IPS-15b (cell line): ENCODE data around the gene CEP20.

Source experiments
- H3K27me3 ChIP-seq: one replicate; pipeline ENCODE4 v1.6.1; 2013; ENCODE audit warnings: low read length; ENCODE audit not compliant: control insufficient read depth, insufficient read depth
- H3K36me3 ChIP-seq: one replicate; pipeline ENCODE4 v1.6.1; 2013; ENCODE audit warnings: low read length; ENCODE audit not compliant: control insufficient read depth, insufficient read depth
- H3K4me1 ChIP-seq: one replicate; pipeline ENCODE4 v1.6.1; 2013; ENCODE audit warnings: mild to moderate bottlenecking, low read length; ENCODE audit not compliant: control insufficient read depth, insufficient read depth
- H3K4me3 ChIP-seq: one replicate; pipeline ENCODE4 v1.5.1; 2013; ENCODE audit warnings: low read depth, low read length
- H3K9ac ChIP-seq: one replicate; pipeline ENCODE4 v1.6.1; 2013; ENCODE audit warnings: low read depth, mild to moderate bottlenecking, low read length
- H3K9me3 ChIP-seq: one replicate; pipeline ENCODE4 v1.6.1; 2013; ENCODE audit warnings: mild to moderate bottlenecking, low read length; ENCODE audit not compliant: control insufficient read depth, insufficient read depth

CEP20 gene

GRCh38 chr16:15915555-15916081 lies 27.2 kb upstream of the CEP20 start:
- Histone ChIP-seq H3K4me1 (no peaks in the 10 kb centered on the region), H3K9me3 (no peaks in the 10 kb centered on the region), H3K36me3 (no peaks in the 10 kb centered on the region), H3K4me3 (no peak overlapping the region), H3K27me3 (no peaks in the 10 kb centered on the region), H3K9ac (no peak overlapping the region)

- no peak overlapping the region for H3K9ac ChIP-seq
- H3K9me3 ChIP-seq, result no peaks in the 10 kb centered on the region
- H3K4me1 ChIP-seq, result no peaks in the 10 kb centered on the region
- no peak overlapping the region for H3K4me3 ChIP-seq
- no peaks in the 10 kb centered on the region for H3K36me3 ChIP-seq
- no peaks in the 10 kb centered on the region for H3K27me3 ChIP-seq
Measured at GRCh38 chr16:15913046-15913698, 24.8 kb upstream of the CEP20 start.

GRCh38 chr16:15911198-15911597 lies 22.8 kb upstream of the CEP20 start:
- no peaks in the 10 kb centered on the region for H3K36me3 ChIP-seq
- H3K27me3 ChIP-seq, result no peaks in the 10 kb centered on the region
- no peak overlapping the region for H3K4me3 ChIP-seq
- H3K4me1 ChIP-seq, result no peaks in the 10 kb centered on the region
- no peak overlapping the region for H3K9ac ChIP-seq
- no peaks in the 10 kb centered on the region for H3K9me3 ChIP-seq

- no peak overlapping the region for H3K4me3 ChIP-seq
- H3K27me3 ChIP-seq, result no peaks in the 10 kb centered on the region
- H3K9me3 ChIP-seq, result no peaks in the 10 kb centered on the region
- H3K9ac ChIP-seq, result no peak overlapping the region
- no peaks in the 10 kb centered on the region for H3K36me3 ChIP-seq
- no peaks in the 10 kb centered on the region for H3K4me1 ChIP-seq
Measured at GRCh38 chr16:15907863-15908478, 19.6 kb upstream of the CEP20 start.

DNA sequence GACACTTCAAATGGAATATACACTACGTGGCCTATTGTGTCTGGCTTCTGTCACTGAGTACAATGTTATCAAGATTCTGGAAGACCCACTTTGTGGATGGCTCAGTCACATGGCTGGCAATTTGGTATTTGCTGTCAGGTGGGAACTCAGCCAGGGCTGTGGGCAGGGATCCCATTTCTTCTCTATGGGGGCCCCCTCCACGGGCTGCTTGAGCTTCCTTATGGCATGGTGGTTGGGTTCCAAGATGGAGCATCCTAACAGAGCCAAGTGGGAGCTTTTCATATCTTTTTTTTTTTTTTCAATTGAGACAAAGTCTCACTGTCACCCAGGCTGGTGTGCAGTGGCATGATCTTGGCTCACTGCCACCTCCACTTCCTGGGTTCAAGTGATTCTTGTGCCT lies 18.0 kb upstream of the CEP20 start:
- Histone ChIP-seq H3K4me1 (no peaks in the 10 kb centered on the region), H3K4me3 (no peak overlapping the region), H3K9ac (no peak overlapping the region), H3K27me3 (no peaks in the 10 kb centered on the region), H3K9me3 (no peaks in the 10 kb centered on the region), H3K36me3 (no peaks in the 10 kb centered on the region)

DNA sequence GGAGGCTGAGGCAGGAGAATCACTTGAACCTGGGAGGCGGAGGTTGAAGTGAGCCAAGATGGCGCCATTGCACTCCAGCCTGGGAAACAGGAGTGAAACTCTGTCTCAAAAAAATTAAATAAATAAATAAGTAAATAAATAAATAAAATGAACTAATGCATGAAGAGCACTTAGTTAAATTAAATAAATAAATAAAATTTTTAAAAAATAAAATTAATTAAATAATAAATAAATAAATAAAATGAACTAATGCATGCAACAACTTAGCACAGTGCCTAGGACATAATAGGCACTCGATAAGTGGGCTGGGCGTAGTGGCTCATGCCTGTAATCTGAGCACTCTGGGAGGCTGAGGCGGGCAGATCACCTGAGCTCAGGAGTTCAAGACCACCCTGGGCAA lies 15.6 kb upstream of the CEP20 start:
- Histone ChIP-seq H3K4me3 (no peak overlapping the region), H3K9ac (no peak overlapping the region), H3K36me3 (no peaks in the 10 kb centered on the region), H3K27me3 (no peaks in the 10 kb centered on the region), H3K4me1 (no peaks in the 10 kb centered on the region), H3K9me3 (no peaks in the 10 kb centered on the region)

- Histone ChIP-seq H3K4me3 (no peak overlapping the region), H3K9me3 (no peaks in the 10 kb centered on the region), H3K4me1 (no peaks in the 10 kb centered on the region), H3K27me3 (no peaks in the 10 kb centered on the region), H3K9ac (no peak overlapping the region), H3K36me3 (no peaks in the 10 kb centered on the region)
Measured at GRCh38 chr16:15900901-15901500, 12.6 kb upstream of the CEP20 start.

GRCh38 chr16:15900357-15900756 lies 12.0 kb upstream of the CEP20 start:
- no peaks in the 10 kb centered on the region for H3K4me1 ChIP-seq
- no peak overlapping the region for H3K9ac ChIP-seq
- no peaks in the 10 kb centered on the region for H3K36me3 ChIP-seq
- H3K4me3 ChIP-seq, result no peak overlapping the region
- H3K9me3 ChIP-seq, result no peaks in the 10 kb centered on the region
- no peaks in the 10 kb centered on the region for H3K27me3 ChIP-seq

DNA sequence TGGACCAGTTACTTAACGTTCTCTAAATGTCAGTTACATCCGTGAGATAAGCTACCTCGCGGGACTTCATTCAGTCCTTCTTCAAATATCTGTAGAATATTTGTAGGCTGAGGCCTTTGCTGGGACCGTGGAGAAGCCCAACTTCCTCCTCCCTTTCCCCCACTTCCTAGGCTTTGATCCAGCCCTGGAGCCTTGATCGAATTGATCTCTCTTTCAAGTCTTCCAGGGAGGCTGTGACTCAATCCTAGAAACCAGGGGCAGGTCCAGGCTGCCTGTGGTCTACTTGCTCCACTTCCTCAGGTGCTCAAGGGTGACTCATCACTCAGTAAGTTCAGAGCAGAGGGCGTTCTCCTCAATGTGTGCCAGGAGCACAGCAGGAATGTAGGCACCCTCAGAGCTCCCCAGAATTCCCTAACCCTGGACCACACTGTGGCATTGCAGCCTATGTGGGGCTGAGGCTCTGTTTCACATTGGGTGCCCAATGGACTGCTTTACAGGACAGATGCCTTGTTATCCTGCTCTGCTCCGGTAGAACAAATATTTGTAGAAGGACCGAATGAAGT lies 11.2 kb upstream of the CEP20 start:
- H3K4me1 ChIP-seq, result no peaks in the 10 kb centered on the region
- H3K4me3 ChIP-seq, result no peak overlapping the region
- no peaks in the 10 kb centered on the region for H3K27me3 ChIP-seq
- H3K9ac ChIP-seq, result no peak overlapping the region
- no peaks in the 10 kb centered on the region for H3K9me3 ChIP-seq
- H3K36me3 ChIP-seq, result no peaks in the 10 kb centered on the region

DNA sequence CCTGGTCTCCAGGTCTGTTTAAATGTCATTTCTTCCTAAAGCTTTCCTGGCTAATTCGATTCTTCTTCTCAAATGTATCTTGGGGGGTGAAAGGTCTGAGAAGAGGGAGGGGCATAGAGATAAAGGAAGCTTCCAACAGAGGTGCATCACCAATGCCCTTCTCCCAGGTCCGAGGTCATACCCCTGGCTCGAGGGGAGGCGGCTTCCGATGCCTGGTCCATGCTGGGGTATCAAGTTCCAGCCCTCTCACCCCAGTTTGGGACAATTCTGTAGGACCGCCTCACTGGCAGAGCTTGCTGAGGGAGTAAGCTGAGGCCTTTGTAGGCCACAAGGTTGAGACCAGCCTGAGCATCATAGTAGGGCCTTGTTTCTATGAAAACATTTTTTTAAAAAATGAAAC lies 10.3 kb upstream of the CEP20 start:
- Histone ChIP-seq H3K4me3 (no peak overlapping the region), H3K36me3 (no peaks in the 10 kb centered on the region), H3K9ac (no peak overlapping the region), H3K4me1 (no peaks in the 10 kb centered on the region), H3K9me3 (no peaks in the 10 kb centered on the region), H3K27me3 (no peaks in the 10 kb centered on the region)

DNA sequence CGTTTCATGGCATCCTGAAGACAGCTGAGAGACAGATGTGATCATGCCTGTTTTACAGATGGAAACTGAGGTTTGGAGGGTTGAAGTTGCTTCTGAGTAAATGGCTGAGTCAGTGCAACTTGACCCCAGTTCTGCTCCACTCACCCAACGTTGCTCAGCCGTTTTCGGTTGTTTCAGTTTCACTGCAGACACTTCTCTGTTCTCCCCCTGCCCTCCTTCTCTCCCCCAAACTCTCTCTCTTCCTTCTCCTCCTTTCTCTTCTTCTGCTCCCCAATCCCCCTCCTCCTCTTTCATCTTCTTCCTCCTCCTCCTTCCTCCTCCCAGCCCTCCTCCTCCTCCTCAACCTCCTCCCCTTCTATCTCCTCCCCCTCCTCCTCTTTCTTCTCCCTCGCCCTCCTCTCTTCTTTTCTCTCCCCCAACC lies 9.4 kb upstream of the CEP20 start:
- H3K9ac ChIP-seq, result no peak overlapping the region
- no peaks in the 10 kb centered on the region for H3K27me3 ChIP-seq
- H3K9me3 ChIP-seq, result no peaks in the 10 kb centered on the region
- no peak overlapping the region for H3K4me3 ChIP-seq
- no peaks in the 10 kb centered on the region for H3K36me3 ChIP-seq
- no peaks in the 10 kb centered on the region for H3K4me1 ChIP-seq
